Measurements from ENCODE around the gene NPAS2. TPM values are rescaled to one million over a fixed set of nuclear protein-coding genes. Genes with fewer than 3 reads are reported as not detected.
A peak's percentile ranks its signal among the peaks of the same experiment; 100 is the strongest.

The NPAS2 gene
- total RNA-seq, 1 donor from 2014 or later, result 8.2 TPM

GRCh38 chr2:100814043-100814442 lies 5.9 kb upstream of the NPAS2 start:
- TF ChIP-seq, protein P1, sequence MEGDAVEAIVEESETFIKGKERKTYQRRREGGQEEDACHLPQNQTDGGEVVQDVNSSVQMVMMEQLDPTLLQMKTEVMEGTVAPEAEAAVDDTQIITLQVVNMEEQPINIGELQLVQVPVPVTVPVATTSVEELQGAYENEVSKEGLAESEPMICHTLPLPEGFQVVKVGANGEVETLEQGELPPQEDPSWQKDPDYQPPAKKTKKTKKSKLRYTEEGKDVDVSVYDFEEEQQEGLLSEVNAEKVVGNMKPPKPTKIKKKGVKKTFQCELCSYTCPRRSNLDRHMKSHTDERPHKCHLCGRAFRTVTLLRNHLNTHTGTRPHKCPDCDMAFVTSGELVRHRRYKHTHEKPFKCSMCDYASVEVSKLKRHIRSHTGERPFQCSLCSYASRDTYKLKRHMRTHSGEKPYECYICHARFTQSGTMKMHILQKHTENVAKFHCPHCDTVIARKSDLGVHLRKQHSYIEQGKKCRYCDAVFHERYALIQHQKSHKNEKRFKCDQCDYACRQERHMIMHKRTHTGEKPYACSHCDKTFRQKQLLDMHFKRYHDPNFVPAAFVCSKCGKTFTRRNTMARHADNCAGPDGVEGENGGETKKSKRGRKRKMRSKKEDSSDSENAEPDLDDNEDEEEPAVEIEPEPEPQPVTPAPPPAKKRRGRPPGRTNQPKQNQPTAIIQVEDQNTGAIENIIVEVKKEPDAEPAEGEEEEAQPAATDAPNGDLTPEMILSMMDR (IDR thresholded peaks at IDR 0.05; ENCODE audit: insufficient read depth, low read length, severe bottlenecking), result no peak
- FAIRE-seq, result no peak

GRCh38 chr2:100814453-100814852 lies 5.5 kb upstream of the NPAS2 start:
- Histone ChIP-seq H3K27me3 (ENCODE audit: control insufficient read depth, insufficient read depth, low read length) (no peaks in the 10 kb centered on the region), H3K36me3 (ENCODE audit: control insufficient read depth, insufficient read depth, low read length) (no peaks in the 10 kb centered on the region), H3K4me3 (ENCODE audit: low read depth, low read length) (no peak overlapping the region)
- DNase-seq (ENCODE audit: low read depth) (no peak), FAIRE-seq (no peak)
- TF ChIP-seq, protein P1 (IDR thresholded peaks at IDR 0.05; ENCODE audit: insufficient read depth, low read length, severe bottlenecking), result no peak

More at GRCh38 chr2:100814043-100814442, 5.9 kb upstream of the NPAS2 start:
- no peak for DNase-seq (ENCODE audit: low read depth)
- H3K4me3 ChIP-seq (ENCODE audit: low read depth, low read length), result no peak overlapping the region
- H3K36me3 ChIP-seq (ENCODE audit: control insufficient read depth, insufficient read depth, low read length), result no peaks in the 10 kb centered on the region
- H3K27me3 ChIP-seq (ENCODE audit: control insufficient read depth, insufficient read depth, low read length), result no peaks in the 10 kb centered on the region

DNA sequence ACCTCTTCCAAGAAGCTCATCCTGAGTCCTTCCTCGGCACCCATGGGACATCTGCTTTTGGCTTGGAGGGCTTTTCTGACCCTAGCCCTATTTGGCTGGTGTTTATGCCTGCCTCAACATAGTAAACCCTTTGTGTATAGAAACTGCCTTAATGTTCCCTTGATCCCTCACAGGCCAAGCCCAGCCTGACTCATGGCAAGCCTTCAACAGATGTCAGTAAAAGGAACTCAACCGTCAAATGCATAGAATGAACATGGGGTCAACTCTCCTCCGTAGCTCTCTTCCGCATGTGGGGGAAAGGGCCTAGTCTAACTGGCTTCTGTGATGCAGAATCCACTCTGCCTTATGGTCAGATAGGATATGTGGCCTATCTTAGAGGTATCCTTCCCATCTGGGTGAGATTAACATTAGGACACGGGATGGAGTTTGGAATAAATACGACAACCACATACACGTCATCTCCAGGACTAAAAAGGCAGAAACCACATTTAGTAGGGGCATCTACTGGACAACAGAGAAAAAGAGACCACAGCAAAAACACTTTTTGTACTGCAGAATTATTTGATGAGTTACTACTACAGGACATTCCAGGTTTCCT lies 2.5 kb upstream of the NPAS2 start:
- H3K36me3 ChIP-seq (ENCODE audit: control insufficient read depth, insufficient read depth, low read length), result no peaks in the 10 kb centered on the region
- TF ChIP-seq, protein P1 (IDR thresholded peaks at IDR 0.05; ENCODE audit: insufficient read depth, low read length, severe bottlenecking), result no peak
- no peak overlapping the region for H3K4me3 ChIP-seq (ENCODE audit: low read depth, low read length)
- H3K27me3 ChIP-seq (ENCODE audit: control insufficient read depth, insufficient read depth, low read length), result no peaks in the 10 kb centered on the region
- DNase-seq (ENCODE audit: low read depth), result peak; percentile 17
- FAIRE-seq, result peak; percentile 52

DNA sequence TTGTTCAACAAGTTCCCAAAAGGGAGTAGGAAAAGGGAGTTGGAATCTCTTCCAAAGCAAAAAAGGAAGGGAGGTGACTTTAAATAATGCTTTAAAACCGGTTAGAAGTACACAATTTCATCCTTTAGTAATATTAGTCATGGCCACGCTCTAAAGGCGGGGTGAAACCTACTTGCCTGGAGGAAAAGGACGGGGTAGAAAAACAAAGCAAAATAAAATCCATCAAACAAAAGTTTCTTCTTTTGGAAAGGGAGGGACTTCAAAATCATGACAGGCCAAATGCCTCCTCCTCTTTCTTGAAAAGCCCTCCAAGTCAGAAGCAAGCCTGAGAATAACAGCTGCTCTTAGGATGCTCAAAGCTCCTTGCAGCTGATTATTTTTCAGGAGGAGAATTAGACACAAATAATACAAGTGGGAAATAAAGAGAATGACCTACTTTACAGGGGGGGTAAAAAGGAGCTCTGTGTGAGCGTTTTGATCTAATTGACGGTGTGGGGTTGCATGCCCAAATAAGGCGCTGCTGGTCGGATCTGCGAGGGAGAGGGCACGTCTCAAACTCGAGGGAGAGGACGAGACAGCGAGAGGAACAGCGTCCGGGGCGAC lies 1.8 kb upstream of the NPAS2 start:
- Histone ChIP-seq H3K27me3 (ENCODE audit: control insufficient read depth, insufficient read depth, low read length) (no peaks in the 10 kb centered on the region), H3K36me3 (ENCODE audit: control insufficient read depth, insufficient read depth, low read length) (no peaks in the 10 kb centered on the region), H3K4me3 (ENCODE audit: low read depth, low read length) (peak overlapping the region; percentile 58)
- no peak for FAIRE-seq
- peak; percentile 56 for DNase-seq (ENCODE audit: low read depth)
- TF ChIP-seq, protein P1 (IDR thresholded peaks at IDR 0.05; ENCODE audit: insufficient read depth, low read length, severe bottlenecking), result no peak

DNA sequence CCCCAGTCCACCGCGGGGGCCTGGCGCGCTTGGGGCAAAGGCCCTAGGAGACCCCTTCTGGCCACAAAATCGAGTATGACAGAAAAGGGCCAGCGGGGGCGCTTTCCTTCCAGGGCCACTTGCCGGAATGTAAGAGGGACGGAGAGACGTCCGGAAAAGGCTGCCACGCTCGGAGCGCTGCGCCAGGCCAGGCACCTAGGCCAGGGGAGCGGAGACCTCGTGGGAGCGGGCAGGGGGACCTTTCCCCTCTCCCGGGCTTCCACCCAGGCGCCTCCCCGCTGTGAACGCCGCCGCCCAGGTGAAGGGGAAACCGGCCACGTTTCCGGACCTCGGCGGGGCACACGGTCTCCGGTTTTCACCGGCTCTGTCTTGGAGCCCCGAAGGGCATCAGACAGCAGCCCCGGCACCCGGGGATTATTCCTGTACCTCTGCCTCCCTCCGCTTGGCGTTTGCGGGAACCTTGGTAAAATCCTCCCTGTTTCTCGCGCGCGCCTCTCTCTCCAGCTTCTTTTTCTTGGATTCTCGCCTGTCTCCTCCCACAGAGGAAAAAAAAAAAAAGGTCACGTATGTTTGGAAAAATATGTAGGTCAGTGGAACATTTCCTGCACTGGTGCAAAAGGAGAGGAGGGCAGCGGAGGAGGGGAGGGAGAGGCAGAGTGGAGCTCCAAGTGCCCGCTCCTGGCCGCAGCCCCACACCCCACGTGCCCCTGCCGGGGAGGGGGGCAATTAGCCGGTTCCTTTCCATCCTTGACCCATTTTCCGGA lies 1.2 kb upstream of the NPAS2 start:
- DNase-seq (ENCODE audit: low read depth) (peak; percentile 45), FAIRE-seq (no peak)
- Histone ChIP-seq H3K27me3 (ENCODE audit: control insufficient read depth, insufficient read depth, low read length) (no peaks in the 10 kb centered on the region), H3K4me3 (ENCODE audit: low read depth, low read length) (peak overlapping the region; percentile 58), H3K36me3 (ENCODE audit: control insufficient read depth, insufficient read depth, low read length) (no peaks in the 10 kb centered on the region)
- TF ChIP-seq, protein P1 (IDR thresholded peaks at IDR 0.05; ENCODE audit: insufficient read depth, low read length, severe bottlenecking), result peak; percentile 32
